Transverse colon (tissue), 4 donors: ENCODE data around the gene ATP13A4.

ENCODE experiments used
- EP300 ChIP-seq: sonication (generic); formaldehyde crosslinking; IDR thresholded peaks from one replicate; pipeline ENCODE4 v1.6.1; 2017; ENCODE audit warnings: antibody characterized with exemption, low read depth
- POLR2AphosphoS5 ChIP-seq, 3 donors: sonication (generic); formaldehyde crosslinking; IDR thresholded peaks; one replicate each; pipeline ENCODE4 v1.6.1; 2016; ENCODE audit warnings: antibody characterized with exemption in 3 of 3
- TF ChIP-seq, protein P1 (sequence below), 5 experiments: fragments of 200-600 bp in 3 of 5; fragments of 450-650 bp in 2 of 5; sonication (generic) in 3 of 5; IDR thresholded peaks; 1 replicate in 2 of 5; 2 replicates in 3 of 5; pipeline ENCODE4 v1.5.1; 2016 to 2017; ENCODE audit warnings: antibody characterized with exemption in 5 of 5, inconsistent platforms in 3 of 5, mild to moderate bottlenecking in 2 of 5, moderate library complexity in 1 of 5

DNA sequence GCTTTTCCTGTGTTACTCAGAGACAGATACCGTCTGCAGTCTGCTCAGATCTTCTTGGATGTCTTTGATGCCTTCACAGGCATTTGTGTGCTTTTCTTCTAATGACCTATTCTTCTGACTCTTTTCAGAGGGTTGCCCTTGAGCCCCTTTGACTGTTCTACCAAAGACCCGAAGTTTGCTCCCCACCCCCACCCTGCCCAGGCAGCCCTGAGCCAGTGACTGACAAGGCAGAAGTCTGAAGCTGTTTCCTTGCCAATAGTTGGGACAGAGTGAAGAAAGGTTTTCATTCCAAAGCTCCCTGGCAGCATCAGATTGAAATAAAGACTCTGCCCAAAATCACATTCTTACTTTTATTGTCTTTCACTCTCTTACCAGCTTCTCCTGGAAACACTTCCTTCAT lies 167.1 kb downstream of the ATP13A4 start:
- TF ChIP-seq, protein P1, sequence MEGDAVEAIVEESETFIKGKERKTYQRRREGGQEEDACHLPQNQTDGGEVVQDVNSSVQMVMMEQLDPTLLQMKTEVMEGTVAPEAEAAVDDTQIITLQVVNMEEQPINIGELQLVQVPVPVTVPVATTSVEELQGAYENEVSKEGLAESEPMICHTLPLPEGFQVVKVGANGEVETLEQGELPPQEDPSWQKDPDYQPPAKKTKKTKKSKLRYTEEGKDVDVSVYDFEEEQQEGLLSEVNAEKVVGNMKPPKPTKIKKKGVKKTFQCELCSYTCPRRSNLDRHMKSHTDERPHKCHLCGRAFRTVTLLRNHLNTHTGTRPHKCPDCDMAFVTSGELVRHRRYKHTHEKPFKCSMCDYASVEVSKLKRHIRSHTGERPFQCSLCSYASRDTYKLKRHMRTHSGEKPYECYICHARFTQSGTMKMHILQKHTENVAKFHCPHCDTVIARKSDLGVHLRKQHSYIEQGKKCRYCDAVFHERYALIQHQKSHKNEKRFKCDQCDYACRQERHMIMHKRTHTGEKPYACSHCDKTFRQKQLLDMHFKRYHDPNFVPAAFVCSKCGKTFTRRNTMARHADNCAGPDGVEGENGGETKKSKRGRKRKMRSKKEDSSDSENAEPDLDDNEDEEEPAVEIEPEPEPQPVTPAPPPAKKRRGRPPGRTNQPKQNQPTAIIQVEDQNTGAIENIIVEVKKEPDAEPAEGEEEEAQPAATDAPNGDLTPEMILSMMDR (IDR thresholded peaks at IDR 0.05) = no peak
- no peak for TF ChIP-seq POLR2AphosphoS5 (IDR thresholded peaks at IDR 0.05)
- no peak for TF ChIP-seq EP300
